PFSK-1 (cell line): Measurements from ENCODE around the gene SMIM5.

ENCODE experiments used
- FOXP2 ChIP-seq: optimal IDR thresholded peaks from 2 replicates; pipeline ENCODE3; 2011; ENCODE audit warnings: borderline replicate concordance, control low read depth, inconsistent platforms; ENCODE audit not compliant: insufficient read depth; ENCODE audit errors: extremely low read length, extremely low read depth
- POLR2AphosphoS5 ChIP-seq: IDR thresholded peaks from 2 replicates; pipeline ENCODE4 v1.6.1; 2012; ENCODE audit warnings: low read depth, mild to moderate bottlenecking, control low read depth, low read length, moderate library complexity
- SIN3A ChIP-seq: IDR thresholded peaks from 2 replicates; pipeline ENCODE4 v1.6.1; 2012; ENCODE audit warnings: mild to moderate bottlenecking, low read length, moderate library complexity, borderline replicate concordance; ENCODE audit not compliant: insufficient read depth
- TAF1 ChIP-seq: IDR thresholded peaks from 2 replicates; pipeline ENCODE4 v1.6.1; 2012; ENCODE audit warnings: low read length, control low read depth, borderline replicate concordance; ENCODE audit not compliant: insufficient read depth
- TF ChIP-seq, protein P1 (sequence below), 2 experiments: IDR thresholded peaks; 2 replicates each; pipeline versions ENCODE4 v1.6.1 to v1.8.0; 2011 to 2012; ENCODE audit warnings: low read depth in 2 of 2, low read length in 2 of 2, control low read depth in 1 of 2, inconsistent platforms in 1 of 2, mild to moderate bottlenecking in 1 of 2, moderate library complexity in 1 of 2; ENCODE audit not compliant: insufficient read depth in 1 of 2

Gene SMIM5

DNA sequence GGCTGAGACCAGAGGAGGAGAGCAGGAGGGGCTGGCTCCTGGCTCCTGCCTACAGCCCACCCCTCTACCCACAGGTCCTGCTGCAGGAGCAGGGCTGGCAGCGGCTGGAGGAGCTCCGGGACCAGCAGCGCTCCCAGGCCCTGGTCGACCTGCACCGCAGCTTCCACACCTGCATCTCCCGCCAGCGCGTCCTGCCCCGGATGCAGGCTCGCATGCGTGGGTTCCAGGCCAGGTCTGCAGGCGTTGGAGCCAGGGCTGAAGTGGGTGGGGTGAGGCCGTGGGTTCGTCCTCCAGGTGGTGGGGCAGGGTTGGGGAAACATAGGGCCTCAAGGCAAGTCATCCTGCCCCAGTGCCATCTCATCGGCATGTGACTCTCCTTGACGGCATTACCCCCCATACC is 27.4 kb upstream of the SMIM5 start:
- TF ChIP-seq SIN3A, result no peak

DNA sequence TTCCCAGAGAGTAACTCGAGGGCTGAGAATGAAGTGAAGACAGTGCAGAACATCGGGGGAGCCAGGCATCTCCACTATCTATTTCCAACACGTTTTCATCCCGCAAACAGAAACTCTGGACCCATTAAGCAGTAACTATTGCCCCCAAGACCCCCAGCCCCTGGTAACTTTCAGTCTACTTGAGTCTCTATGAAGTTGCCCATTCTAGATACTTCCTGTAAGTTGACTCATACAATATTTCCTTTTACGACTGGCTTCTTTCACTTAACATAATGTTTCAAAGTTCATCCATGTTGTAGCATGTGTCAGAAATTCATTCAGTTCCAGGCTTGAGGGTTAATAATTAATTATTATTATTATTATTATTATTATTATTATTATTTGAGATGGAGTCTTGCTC is 26.1 kb upstream of the SMIM5 start:
- no peak for TF ChIP-seq TAF1
- no peak for TF ChIP-seq SIN3A
- TF ChIP-seq, protein P1, sequence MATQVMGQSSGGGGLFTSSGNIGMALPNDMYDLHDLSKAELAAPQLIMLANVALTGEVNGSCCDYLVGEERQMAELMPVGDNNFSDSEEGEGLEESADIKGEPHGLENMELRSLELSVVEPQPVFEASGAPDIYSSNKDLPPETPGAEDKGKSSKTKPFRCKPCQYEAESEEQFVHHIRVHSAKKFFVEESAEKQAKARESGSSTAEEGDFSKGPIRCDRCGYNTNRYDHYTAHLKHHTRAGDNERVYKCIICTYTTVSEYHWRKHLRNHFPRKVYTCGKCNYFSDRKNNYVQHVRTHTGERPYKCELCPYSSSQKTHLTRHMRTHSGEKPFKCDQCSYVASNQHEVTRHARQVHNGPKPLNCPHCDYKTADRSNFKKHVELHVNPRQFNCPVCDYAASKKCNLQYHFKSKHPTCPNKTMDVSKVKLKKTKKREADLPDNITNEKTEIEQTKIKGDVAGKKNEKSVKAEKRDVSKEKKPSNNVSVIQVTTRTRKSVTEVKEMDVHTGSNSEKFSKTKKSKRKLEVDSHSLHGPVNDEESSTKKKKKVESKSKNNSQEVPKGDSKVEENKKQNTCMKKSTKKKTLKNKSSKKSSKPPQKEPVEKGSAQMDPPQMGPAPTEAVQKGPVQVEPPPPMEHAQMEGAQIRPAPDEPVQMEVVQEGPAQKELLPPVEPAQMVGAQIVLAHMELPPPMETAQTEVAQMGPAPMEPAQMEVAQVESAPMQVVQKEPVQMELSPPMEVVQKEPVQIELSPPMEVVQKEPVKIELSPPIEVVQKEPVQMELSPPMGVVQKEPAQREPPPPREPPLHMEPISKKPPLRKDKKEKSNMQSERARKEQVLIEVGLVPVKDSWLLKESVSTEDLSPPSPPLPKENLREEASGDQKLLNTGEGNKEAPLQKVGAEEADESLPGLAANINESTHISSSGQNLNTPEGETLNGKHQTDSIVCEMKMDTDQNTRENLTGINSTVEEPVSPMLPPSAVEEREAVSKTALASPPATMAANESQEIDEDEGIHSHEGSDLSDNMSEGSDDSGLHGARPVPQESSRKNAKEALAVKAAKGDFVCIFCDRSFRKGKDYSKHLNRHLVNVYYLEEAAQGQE (IDR thresholded peaks at IDR 0.05; ENCODE audit: insufficient read depth in 1 of 2, low read depth in 2 of 2, low read length in 2 of 2), result no peak
- TF ChIP-seq FOXP2, result no peak
- no peak for TF ChIP-seq POLR2AphosphoS5

DNA sequence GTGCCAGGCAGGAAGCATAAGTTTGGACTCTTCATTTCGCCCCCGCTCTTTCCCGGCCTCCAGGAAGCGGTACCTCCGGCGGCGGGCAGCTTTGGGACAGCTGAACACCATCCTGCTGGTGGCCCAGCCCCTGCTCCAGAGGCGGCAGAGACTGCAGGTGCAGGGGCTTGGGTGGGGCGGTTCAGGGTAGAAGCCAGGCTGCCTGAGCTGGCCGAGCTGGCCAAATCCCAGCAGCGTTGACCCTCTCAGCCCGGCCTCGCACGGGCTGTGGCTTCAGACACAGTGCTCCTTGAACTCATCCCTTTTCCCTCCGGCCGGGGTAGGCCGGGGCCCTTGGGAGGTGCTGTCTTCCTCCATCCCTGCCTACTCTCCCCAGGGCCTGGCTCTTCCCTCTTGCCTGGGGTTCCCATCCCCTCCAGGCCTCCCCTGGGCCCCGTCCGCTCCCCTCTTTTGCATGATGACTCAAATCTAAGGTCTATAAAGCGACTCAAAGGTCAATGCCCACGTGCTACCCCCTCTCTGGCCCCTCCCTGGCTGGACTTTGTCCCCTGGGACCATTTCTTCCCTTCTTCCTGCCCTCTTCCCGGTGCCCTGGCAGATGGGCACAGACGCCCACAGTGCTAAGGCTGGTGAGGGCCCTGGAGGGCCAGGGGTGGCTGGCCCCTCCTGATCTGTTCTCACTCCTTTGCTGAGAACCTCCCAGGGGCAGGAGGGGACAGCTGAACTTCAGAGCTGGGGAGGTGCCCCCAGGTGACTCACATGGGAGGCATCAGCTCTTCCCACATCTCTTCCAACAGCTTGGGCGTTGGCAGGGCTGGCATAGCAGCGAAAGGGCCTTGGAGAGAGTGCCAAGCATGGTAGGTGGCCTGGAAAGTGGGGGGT is 22.9 kb upstream of the SMIM5 start:
- TF ChIP-seq SIN3A, result no peak
- TF ChIP-seq TAF1, result no peak
- TF ChIP-seq FOXP2, result no peak
- no peak for TF ChIP-seq POLR2AphosphoS5
- TF ChIP-seq, protein P1 (IDR thresholded peaks at IDR 0.05; ENCODE audit: insufficient read depth in 1 of 2, low read depth in 2 of 2, low read length in 2 of 2), result no peak

DNA sequence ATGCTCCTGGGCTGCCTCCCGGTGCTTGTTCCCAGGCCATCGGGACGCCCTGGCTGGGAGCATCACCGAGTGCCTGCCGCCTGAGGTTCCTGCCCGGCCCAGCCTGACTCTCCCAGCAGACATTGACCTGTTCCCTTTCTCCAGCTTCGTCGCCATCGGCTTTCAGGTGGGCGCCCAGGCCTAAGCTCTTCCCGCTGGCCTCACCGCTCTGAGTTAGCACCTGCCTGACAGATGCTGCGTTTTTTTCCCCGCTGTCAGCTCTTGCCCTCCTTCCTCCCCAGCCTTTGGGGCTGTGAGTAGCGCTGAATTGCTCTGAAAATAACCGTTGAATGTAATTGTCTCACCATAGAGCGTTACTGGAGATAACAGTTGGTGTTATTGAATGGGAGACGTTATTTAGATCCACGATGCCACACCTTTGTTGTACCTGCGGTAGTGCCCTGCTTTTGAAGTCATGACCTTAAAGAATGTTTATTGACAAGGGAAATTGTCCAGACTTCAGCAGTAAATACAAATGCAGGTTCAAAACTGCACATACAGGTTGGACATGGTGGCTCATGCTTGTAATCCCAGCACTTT is 21.3 kb upstream of the SMIM5 start:
- TF ChIP-seq, protein P1 (IDR thresholded peaks at IDR 0.05; ENCODE audit: insufficient read depth in 1 of 2, low read depth in 2 of 2, low read length in 2 of 2), result no peak
- TF ChIP-seq FOXP2 (no peak), POLR2AphosphoS5 (no peak)

DNA sequence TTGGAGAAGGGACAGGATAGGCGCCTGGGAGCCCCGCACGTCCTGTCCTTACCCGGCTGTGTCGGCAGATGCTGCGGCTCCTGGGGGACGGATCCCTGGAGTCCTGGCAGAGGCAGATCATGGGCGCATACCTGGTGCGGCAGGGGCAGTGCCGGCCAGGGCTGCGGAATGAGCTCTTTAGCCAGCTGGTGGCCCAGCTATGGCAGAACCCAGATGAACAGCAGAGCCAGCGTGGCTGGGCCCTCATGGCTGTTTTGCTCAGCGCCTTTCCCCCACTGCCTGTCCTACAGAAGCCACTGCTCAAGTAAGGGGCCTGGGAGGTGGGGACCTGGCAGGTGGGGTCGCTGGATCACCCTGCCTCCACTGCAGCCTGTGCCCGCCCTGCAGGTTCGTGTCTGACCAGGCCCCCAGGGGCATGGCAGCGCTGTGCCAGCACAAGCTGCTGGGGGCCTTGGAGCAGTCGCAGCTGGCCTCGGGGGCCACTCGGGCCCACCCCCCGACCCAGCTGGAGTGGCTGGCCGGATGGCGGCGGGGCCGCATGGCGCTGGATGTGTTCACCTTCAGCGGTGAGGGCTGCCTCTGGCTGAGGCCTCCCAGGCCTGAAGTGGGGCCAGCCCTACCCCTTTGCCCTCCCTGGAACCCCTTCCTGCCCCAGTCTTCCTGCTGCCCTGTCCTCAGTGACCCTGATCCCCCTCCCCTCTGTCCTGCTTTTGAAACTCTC is 20.2 kb upstream of the SMIM5 start:
- TF ChIP-seq TAF1, result no peak
- no peak for TF ChIP-seq POLR2AphosphoS5
- TF ChIP-seq, protein P1 (IDR thresholded peaks at IDR 0.05; ENCODE audit: insufficient read depth in 1 of 2, low read depth in 2 of 2, low read length in 2 of 2), result no peak
- TF ChIP-seq FOXP2, result no peak
